A673 (cell line): ENCODE data around the gene RBM12. TPM values are rescaled to one million over a fixed set of nuclear protein-coding genes. Genes with fewer than 3 reads are reported as not detected.
"Not testable (repeated sequence)": the region's sequence is repeated elsewhere in the genome, so short reads cannot be mapped to it uniquely, and the experiment has no call there.

Experiments
- Bru-seq: library from RNA; stranded (reverse); fragments of 400-500 nt; gene quantifications from one replicate; lab custom pipeline; 2021; lab: Mats Ljungman, UMichigan
- BruChase-seq, 2 experiments: library from RNA; stranded (reverse); fragments of 400-500 nt; gene quantifications; one replicate each; lab custom pipeline; 2021; lab: Mats Ljungman, UMichigan
- BruUV-seq: library from RNA; stranded (reverse); fragments of 400-500 nt; replicated peaks from 2 replicates; lab custom pipeline; 2021; lab: Mats Ljungman, UMichigan
- CTCF ChIA-PET: fragments of 300-600 bp; sonication (Branson Sonifier 250); formaldehyde crosslinking; loops from one replicate; lab custom pipeline; 2022; ENCODE audit warnings: antibody characterized with exemption; lab: Charles Lee
- POLR2A ChIA-PET: fragments of 300-600 bp; sonication (Branson Sonifier 250); formaldehyde crosslinking; loops from one replicate; lab custom pipeline; 2022; ENCODE audit warnings: antibody characterized with exemption; ENCODE audit not compliant: low non-redundant PET; lab: Charles Lee
- DNase-seq: peaks from one replicate; pipeline ENCODE4 v3.0.0-alpha.2; 2015; ENCODE audit warnings: low spot score
- H3K27ac ChIP-seq: fragments of 200-600 bp; sonication (generic); 2 replicates; pipeline ENCODE4 v1.5.1; 2016; ENCODE audit warnings: mixed run types, low read depth, mild to moderate bottlenecking, mixed read lengths, antibody characterized with exemption, low read length; ENCODE audit not compliant: poor library complexity, severe bottlenecking
- H3K27me3 ChIP-seq: fragments of 200-600 bp; sonication (generic); replicated peaks from 2 replicates; pipeline ENCODE4 v1.6.1; 2017; ENCODE audit warnings: mixed run types, low read depth, mild to moderate bottlenecking, mixed read lengths, antibody characterized with exemption, low read length; ENCODE audit not compliant: insufficient read depth, poor library complexity
- H3K36me3 ChIP-seq: fragments of 200-600 bp; sonication (generic); 2 replicates; pipeline ENCODE4 v1.6.1; 2016; ENCODE audit warnings: mixed run types, mild to moderate bottlenecking, mixed read lengths, antibody characterized with exemption, low read length; ENCODE audit not compliant: insufficient read depth, poor library complexity, severe bottlenecking
- H3K4me1 ChIP-seq: fragments of 200-600 bp; sonication (generic); 2 replicates; pipeline ENCODE4 v1.6.1; 2017; ENCODE audit warnings: mixed run types, mild to moderate bottlenecking, mixed read lengths, antibody characterized with exemption, low read length; ENCODE audit not compliant: insufficient read depth, poor library complexity, severe bottlenecking
- H3K4me3 ChIP-seq: fragments of 200-600 bp; sonication (generic); 2 replicates; pipeline ENCODE4 v1.5.1; 2016; ENCODE audit warnings: low read depth, mixed run types, mild to moderate bottlenecking, mixed read lengths, low read length; ENCODE audit not compliant: poor library complexity, severe bottlenecking
- H3K9me3 ChIP-seq: fragments of 200-600 bp; sonication (generic); 2 replicates; pipeline ENCODE4 v1.6.1; 2016; ENCODE audit warnings: mixed run types, low read depth, mild to moderate bottlenecking, mixed read lengths, antibody characterized with exemption, low read length; ENCODE audit not compliant: poor library complexity, severe bottlenecking
- EZH2 ChIP-seq: fragments of 200-600 bp; sonication (generic); IDR thresholded peaks from 2 replicates; pipeline ENCODE4 v1.6.1; 2017; ENCODE audit warnings: borderline replicate concordance, low read depth, mild to moderate bottlenecking, mixed read lengths, antibody characterized with exemption, low read length; ENCODE audit not compliant: poor library complexity, severe bottlenecking
- intact Hi-C: fragments of 100-400 bp; cut with micrococcal nuclease; formaldehyde crosslinking; loops from one replicate; pipeline ENCODE4 v1.10.0; 2022; ENCODE audit not compliant: unreplicated experiment
- long read RNA-seq: library from polyadenylated mRNA; stranded (forward); transcript quantifications from one replicate; pipeline ENCODE4 v2.0.0, GENCODE V29; 2022
- total RNA-seq: library from RNA; stranded (reverse); gene quantifications from 2 replicates; pipeline ENCODE4 v1.2.3, GENCODE V29; 2021
- TF ChIP-seq, protein P1 (sequence below): fragments of 300-800, 200-600 bp; sonication (generic); conservative IDR thresholded peaks from 2 replicates; pipeline ENCODE4 v1.5.1; 2017; ENCODE audit warnings: low read depth, mild to moderate bottlenecking, antibody characterized with exemption, low read length, moderate library complexity, mixed read lengths

The RBM12 gene
- total RNA-seq, result 114 and 124 TPM in 2 replicates
- percentile 99 among the genes with signal in this experiment for Bru-seq, nascent RNA
- percentile 100 among the genes with signal in this experiment for BruChase-seq, experiment 1, labeled RNA remaining after a 2-hour chase
- BruChase-seq, experiment 2, labeled RNA remaining after a 6-hour chase, result percentile 100 among the genes with signal in this experiment
- long read RNA-seq, full-length matches to known transcripts, result 61 of 123 reads
- long read RNA-seq, partial matches to known transcripts, result 0 of 123 reads
- long read RNA-seq, other reads (novel, unspliced or antisense), result 62 of 123 reads

- H3K9me3 ChIP-seq, result no peaks in the 10 kb centered on the region
- H3K4me3 ChIP-seq, result peak within 1 kb of the TSS; percentile 69
- no TSS peak for BruUV-seq
- H3K27ac ChIP-seq, result peak within 1 kb of the TSS; percentile 97
- H3K27me3 ChIP-seq, result no peaks in the 10 kb centered on the region
- TF ChIP-seq, protein P1, sequence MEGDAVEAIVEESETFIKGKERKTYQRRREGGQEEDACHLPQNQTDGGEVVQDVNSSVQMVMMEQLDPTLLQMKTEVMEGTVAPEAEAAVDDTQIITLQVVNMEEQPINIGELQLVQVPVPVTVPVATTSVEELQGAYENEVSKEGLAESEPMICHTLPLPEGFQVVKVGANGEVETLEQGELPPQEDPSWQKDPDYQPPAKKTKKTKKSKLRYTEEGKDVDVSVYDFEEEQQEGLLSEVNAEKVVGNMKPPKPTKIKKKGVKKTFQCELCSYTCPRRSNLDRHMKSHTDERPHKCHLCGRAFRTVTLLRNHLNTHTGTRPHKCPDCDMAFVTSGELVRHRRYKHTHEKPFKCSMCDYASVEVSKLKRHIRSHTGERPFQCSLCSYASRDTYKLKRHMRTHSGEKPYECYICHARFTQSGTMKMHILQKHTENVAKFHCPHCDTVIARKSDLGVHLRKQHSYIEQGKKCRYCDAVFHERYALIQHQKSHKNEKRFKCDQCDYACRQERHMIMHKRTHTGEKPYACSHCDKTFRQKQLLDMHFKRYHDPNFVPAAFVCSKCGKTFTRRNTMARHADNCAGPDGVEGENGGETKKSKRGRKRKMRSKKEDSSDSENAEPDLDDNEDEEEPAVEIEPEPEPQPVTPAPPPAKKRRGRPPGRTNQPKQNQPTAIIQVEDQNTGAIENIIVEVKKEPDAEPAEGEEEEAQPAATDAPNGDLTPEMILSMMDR, result no peak
- TF ChIP-seq EZH2, result no peak
- DNase-seq, result peak; percentile 96
- H3K4me1 ChIP-seq, result peaks cover 19% of the 10 kb centered on the region
- ChIA-PET POLR2A (interaction anchor here (0.6 kb wide), 1 partner anchor 342 kb away, joined by 4 read pairs; no protein-coding TSS in a partner anchor), CTCF (no interaction called here)
- H3K36me3 ChIP-seq, result peaks cover 7% of the 10 kb centered on the region
- intact Hi-C loops, result no loop called here
These were observed at the start of gene RBM12, which contains the start of gene CPNE1 for GRCh38 chr20:35664466-35665206. Gene RBM12, minus strand, starts transcription at chr20:35664900. Its CDS starts 9,578 bp downstream, at chr20:35655322. Gene CPNE1, minus strand, starts transcription at chr20:35664900. Its CDS starts 31,977 bp downstream, at chr20:35632923.

GRCh38 chr20:35714127-35714526 lies 49.4 kb upstream of the RBM12 start:
- no TSS peak for BruUV-seq
- TF ChIP-seq, protein P1, result no peak
- TF ChIP-seq EZH2, result no peak
- H3K36me3 ChIP-seq, result peaks cover 100% of the 10 kb centered on the region
- H3K27ac ChIP-seq, result no peak overlapping the region
- no peaks in the 10 kb centered on the region for H3K4me1 ChIP-seq
- POLR2A ChIA-PET, result no interaction called here
- H3K4me3 ChIP-seq, result no peak overlapping the region
- no peaks in the 10 kb centered on the region for H3K9me3 ChIP-seq
- CTCF ChIA-PET, result interaction anchor here (0.5 kb wide), 1 partner anchor 28 kb away, joined by 8 read pairs; no protein-coding TSS in a partner anchor
- DNase-seq, result no peak
- no peaks in the 10 kb centered on the region for H3K27me3 ChIP-seq
- intact Hi-C loops, result no loop called here

DNA sequence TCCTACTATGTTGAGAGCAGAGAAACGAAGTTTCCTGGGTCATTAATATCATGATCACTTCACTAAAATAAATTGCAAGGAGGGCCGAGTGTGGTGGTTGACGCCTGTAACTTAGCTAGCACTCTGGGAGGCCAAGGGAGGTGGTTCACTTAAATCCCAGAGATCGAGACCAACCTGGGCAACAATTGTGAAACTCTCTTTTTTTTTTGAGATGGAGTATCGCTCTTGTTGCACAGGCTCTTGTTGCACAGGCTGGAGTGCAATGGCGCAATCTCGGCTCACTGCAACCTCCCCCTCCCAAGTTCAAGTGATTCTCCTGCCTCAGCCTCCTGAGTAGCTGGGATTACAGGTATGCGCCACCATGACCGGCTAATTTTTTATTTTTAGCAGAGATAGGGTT lies 48.4 kb upstream of the RBM12 start:
- POLR2A ChIA-PET, BruUV-seq, H3K4me3 ChIP-seq, H3K4me1 ChIP-seq, intact Hi-C loops, H3K27ac ChIP-seq, CTCF ChIA-PET, H3K9me3 ChIP-seq, H3K27me3 ChIP-seq, DNase-seq: not testable (repeated sequence)
- peaks cover 100% of the 10 kb centered on the region for H3K36me3 ChIP-seq
